ENCODE data around the gene CLSTN3.
"Not testable (repeated sequence)": the region's sequence is repeated elsewhere in the genome, so short reads cannot be mapped to it uniquely, and the experiment has no call there.

The CLSTN3 gene

DNA sequence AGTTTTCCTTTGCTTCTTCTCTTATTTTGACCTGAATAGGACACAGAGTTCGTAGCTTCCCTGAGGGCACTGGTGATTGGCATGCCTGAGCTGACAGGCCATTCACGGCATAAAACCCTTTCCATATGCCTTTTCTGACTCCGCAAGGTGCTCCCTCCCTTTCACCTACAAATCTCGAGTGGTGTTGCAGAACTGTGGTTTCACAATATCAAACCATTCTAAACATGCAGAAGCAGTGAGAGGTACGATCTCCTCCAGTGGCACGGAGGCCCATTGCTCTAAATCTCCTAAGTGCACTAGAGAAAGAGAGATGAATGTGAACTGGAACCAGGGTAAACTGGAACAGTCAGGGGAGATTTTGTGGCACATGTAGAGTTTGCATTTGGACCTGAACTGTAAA lies 23.9 kb downstream of the CLSTN3 start:
- no peak for DNase-seq

DNA sequence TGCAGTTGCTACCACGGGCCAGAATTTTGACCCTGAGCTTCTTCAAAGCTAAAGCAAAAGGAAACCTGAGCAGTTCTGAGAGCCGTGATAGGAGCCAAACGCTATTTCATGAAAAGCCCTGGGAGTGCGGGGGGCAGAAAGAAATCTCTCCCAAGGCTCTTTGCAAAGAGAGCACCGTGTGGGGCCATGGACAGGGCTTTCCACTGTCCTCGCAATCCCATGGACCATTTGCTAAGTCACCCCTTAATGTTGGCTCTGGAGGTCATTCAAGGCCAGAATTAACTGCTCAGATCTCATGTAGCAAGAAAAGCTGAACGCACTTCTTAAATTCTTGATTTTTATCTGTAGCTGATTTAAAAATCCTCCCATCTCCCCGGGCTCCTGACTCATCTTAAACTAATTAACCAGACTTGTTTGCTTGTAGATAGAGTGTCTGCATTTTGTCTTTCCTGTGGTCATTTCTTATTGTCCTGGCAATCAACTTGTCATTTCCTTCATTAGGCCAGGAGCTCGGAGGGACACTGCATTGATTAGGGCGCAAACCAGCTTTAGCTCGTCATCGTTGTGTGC lies 24.8 kb downstream of the CLSTN3 start:
- no peak for DNase-seq

DNA sequence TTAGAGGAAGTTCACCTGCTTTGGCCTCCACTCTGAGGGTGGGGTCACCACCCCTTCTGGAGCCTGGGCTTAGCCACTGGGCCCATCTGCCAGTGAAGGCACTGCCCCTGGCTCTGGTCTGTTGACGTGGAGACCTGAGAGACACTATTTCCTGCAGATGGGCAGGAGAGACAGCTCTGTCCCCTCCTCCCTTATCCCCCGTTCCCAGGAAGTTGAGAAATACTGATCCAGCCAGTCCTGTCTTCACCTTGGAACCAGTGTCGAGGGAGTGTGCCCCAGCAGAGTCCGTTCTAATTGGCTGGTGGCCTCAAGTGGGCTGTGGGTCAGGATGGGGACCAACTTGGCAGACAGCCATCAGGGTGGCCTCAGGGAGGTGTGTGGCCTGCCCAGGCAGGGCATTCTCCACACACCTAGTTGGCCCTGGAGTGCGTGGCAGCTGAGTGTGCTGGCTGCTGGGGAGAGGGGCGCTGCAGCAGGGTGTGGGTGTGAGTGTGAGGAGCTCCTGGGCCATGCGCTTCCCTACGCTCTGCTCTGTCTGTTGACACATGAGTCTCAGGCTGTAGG lies 25.4 kb downstream of the CLSTN3 start:
- DNase-seq = no peak

DNA sequence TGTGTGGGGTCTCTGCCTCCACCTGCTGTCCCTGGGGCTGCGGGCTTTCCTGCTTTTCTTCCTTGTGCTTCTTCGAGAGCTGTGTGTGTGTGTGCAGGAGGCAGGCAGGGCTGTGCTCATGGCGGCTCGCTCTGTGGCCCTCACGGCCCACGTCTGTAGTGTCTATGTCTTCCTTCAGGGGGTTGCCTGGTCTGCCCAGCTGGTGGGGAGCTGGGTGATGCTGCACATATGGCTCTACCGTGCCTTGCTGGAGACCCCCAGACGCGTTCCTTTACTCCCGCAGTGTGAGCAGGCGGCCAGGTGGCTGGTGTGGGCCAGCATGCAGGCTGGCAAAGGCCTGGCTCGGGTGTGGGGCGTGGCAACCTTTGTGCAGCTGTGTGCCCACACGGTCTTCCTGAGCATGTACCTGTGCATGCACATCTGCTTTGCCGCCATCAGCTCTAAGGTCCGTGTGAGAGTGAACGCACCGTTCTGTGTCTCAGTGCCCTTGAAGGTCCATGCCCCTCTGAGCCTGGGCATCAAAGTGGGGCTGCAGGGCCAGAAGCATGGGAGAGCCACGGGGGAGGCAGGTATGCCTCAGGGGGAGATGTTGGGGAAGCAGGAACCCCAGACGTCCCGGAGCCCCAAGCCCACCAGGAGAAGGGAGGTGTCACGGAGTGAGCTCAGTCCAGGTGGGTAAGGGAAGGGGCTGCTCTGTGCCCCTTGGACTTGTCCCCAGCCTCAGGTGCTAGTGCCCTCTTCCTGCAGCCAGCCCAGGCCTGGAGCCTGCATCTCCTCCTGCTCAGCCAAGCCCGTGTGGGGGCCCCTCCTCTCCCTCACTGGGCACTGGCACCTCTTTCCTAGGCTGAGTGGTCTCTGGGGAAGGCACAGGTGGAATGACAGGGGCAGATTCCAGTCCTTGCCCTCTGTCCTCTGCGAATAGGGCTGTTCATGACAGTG lies 26.4 kb downstream of the CLSTN3 start:
- no peak for DNase-seq

DNA sequence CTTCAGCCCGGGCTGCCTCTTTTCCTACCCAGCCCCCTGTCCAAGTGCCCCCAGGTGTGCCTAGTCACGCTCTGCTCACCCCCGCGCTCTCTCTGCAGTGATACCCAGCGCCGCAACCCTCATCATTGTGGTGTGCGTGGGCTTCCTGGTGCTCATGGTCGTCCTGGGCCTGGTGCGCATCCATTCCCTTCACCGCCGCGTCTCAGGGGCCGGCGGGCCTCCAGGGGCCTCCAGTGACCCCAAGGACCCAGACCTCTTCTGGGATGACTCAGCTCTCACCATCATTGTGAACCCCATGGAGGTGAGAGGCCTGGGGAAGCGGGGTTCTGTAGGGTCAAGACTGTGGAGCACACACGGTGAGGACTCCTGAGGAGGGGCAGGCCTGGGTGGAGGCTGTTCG lies 27.2 kb downstream of the CLSTN3 start:
- no peak for DNase-seq

DNA sequence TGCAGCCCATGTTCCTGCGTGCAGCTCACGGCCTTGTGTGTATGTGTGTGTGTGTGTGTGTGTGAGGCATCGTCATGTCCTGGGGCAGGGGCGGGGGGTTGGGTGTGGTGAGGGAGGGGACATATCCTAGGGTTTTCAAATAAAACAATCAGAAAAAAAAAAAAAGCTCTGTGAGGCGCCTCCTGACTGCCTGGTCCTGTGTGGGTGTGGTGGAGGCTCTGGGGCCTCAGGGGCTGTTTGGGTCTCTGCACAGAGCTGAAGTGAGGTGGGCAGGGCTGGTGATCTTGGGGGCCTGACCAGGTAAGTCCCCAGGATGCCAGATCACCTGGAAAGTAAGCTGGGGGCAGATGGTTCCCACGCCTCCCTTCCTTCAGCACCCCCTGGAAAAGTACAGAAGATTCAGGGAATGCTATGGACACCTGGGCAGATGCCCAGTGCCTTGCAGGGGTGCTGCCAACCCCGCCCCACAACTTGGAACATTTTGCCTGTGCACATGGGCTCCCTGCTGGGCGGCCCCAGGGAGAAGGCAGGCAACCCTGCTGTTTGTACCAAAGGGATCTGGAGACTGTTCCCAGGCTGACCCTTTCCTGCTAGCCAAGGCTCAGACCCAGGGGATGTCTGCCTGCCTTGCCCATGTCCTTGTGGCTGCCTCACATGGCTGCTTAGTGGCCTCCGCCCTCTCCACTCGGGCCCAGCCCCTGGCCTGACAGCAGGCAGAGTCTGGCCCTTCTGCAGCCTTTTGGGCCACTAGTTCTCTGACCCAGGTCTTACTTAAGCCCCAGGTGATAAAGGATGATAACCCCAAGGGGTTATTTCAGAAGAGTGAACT lies 28.8 kb downstream of the CLSTN3 start:
- DNase-seq = no peak

DNA sequence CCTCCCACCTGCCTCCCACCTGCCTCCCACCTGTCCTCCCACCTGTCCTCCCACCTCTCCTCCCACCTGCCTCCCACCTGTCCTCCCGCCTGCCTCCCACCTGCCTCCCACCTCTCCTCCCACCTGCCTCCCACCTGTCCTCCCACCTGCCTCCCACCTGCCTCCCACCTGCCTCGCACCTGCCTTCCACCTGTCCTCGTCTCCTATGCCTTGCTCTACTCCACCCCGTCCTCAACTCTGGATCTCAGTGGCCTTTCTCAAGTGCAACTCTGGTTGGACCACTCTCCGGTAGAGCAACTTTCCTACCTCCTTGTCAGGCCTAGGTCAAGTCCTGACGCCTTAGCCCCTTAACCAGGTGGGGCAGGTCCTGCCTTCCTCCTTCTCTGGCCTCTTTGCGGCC lies 30.0 kb downstream of the CLSTN3 start:
- DNase-seq = no peak

DNA sequence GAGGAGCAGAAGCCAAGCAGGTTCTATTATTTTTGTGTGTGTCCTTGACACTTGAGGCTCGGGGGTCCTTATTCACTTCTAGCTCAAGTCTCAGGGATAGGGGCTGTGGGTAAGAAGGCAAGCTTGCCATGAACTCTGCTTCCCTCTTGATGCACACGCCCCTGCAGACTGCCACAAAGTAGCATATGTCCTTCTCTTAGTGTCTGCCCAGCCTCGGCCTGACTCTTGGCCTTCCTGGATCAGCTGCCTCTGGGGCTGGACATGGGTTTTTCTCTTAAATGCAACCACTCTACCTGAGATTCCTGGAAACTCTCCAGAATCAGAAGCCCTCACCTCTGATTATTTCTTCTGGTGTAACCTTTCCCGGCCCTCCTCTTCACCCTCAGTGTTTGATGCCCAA lies 31.2 kb downstream of the CLSTN3 start:
- no peak for DNase-seq

DNA sequence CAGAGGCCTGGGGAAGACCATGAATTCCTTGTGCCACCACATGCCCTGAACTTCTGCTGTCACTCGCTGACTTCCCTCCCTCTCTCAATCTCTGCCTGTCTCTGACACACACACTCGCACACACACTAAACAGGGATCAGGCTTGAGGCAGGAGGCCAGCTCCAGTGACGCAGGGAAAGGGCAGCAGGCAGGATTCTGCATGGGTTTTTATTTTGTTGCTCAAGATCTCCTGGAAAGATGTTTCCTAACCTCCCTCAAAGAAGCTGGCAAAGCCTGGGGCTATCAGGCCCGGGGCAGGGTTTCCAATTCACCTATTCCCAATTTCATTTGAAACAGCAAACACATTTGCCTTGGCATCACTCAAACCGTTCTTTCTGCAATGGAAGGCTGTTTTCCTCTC lies 31.6 kb downstream of the CLSTN3 start:
- no peak for DNase-seq

DNA sequence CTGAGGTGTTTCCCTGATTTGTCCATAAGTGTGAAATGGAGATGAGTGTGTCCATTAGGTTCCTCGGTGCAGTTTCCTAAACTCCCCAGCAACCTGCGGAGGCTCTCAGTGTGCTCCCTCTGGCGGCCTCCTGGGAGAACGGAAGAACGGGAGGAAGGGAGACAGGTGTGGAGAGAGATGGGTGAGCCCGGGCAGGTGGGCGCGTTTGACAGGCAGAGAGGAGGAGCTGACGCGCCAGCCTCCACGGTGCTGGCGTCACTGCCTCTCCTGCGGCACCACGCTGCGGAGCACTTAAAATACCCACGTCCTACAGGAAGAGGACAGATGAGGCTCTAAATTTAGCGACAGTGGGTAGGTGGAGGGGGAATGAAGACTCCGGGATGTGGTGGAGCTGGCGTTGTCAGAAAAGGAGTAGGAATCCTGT lies 32.5 kb downstream of the CLSTN3 start:
- DNase-seq = no peak

DNA sequence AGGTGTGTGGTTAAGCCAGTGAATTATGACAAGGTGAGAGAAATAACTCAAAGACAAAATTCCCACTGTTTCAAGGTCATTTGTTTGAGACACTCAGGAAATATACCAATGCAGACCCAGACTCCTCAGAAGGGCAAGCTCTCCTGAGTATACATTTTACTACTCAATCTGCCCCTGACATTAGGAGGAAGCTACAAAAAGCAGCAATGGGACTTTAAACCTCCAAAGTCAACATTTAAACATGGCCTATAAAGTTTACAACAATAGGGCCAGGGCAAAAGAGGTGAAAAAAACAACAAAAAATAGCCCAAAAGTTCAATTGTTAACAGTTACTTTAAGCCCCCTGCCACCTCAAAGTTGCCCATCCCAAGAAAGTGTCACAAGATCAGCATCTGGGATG lies 39.8 kb downstream of the CLSTN3 start:
- no peak for DNase-seq

DNA sequence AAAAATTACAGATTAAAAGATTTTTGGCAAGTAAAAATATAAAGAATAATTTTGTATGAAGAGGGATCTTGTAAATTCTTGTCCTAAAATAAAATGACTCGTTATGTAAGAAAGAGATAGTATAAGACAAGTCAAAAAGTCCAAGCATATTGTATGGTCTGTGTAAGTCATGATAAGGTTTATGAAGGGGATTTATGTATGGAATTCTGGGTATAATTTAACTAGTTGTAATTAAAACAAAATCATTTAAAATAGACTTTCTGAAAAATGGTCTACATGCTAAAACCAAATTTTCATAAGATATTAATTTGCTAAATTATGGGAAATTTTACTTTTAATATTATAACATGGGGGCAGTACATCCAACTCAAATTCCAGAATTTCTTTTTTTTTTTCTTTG lies 41.7 kb downstream of the CLSTN3 start:
- DNase-seq = no peak

DNA sequence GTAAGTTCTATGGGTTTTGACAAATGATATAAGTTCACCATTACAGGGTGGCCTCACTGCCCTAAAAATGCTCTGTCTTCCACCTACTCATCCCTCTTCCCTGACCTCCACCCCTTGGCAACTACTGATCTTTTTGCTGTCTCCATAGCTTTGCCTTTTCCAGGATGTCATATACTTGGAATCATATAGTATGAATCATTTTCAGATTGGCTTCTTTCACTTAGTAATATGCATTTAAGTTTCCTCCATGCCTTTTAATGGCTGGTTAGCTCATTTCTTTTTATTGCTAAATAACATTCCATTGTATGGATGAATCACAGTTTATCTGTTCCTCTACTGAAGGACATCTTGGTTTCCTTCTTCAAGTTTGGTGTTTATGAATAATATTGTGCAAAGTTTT lies 45.3 kb downstream of the CLSTN3 start:
- no peak for DNase-seq

DNA sequence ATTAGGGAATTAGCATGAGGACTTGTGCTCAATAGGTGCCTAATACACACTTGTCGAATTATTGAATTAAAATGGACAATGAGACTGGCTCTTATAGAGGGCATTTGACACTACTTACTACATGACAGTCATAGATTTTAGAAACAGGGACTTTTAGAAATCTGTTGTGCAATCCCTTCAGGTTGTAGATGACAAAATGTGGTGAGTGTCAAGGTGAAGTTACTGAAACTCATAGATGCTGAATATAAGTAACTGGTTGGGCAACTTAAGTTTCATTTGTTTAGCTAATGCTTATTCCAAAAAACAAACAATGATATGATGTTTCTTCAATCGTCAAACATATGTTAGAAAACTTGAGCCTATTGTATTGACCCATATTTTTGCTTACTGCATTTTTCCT lies 46.4 kb downstream of the CLSTN3 start:
- no peak for DNase-seq

DNA sequence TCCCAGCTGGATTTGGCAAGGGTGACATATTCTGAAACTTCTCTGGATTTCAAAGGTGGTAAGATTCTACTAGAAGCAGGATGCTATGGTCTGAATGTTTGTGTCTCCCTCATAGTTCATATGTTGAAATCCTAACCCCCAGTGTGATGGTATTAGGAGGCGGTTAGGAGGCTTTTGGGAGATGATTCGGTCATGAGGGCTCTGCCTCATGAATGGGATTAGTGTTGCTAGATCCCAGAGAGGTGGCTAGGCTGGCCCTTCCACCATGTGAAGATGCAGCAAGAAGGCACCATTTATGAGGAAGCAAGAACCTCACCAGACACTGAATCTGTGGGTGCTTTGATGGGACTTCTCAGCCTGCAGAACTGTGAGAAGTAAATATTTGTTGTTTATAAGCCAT lies 48.3 kb downstream of the CLSTN3 start:
- DNase-seq = no peak

DNA sequence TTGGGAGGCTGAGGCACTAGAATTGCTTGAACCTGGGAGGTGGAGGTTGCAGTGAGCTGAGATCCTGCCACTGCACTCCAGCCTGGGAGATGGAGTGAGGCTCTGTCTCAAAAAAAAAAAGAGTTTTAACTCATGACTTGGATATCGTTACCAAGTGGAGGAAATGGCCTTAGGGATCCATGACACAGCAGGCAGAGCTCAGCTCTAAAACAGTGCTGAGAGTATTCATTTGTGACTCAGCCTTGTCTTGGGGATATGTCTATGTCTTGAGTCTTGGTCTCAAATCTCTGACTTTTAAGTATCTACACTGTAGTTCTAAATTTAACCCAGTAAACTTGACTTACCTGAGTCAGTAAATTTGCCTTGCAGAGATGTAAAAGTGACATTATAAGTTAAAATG lies 50.5 kb downstream of the CLSTN3 start:
- DNase-seq = no peak

DNA sequence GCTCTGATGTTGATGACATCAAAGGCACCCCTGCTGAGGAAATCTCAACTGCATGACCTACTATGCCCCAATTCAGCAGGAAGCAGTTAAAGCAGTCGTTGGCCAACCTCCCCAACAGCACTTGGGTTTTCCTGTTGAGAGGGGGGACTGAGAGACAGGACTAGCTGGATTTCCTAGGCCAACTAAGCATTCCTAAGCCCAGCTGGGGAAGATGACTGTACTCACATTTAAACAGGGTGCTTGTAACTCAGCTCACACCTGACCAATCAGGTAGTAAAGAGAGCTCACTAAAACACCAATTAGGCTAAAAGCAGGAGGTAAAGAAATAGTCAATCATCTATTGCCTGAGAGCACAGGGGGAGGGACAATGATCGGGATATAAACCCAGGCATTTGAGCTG lies 55.9 kb downstream of the CLSTN3 start:
- DNase-seq = not testable (repeated sequence)

DNA sequence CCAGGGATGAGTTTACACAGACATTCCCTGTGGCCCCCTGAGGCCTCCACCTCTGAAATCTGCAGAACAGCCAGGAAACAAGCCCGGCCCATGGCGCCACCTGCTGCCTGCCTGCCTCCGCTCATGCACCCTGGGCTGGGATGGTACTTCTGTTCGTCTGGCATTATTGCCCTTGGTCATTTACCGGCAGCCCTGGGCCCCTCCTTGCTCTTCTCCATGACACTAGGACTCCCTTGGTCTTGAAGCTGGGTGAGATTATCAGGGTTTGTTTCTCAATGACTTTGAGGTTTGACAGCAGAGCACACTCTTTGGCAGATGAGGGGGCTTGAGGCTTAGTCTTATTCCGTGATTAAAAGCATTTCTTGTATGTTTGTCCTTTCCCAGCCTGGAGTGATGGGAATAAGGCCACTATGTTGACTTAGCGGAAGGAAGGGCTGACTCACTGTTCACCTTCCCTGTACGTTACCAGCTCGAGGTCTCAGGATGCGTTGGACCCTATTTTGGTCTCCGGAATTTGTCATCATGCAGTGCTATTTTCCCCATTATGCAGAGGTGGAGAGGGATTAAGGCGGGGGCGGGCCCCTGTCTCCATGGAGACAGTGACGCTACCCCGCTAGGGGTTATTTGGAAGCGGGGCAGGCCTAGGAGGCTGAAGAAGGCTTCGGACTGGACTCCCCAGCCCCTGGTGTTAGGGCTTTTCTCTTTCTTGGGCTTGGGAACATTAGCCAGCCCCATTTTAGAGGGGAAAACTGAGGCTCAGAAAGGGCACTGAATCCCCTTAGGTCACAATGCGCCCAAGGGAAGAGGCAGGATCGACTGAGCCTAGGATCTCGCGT lies 58.6 kb downstream of the CLSTN3 start:
- DNase-seq = peak; percentile 47 to 59

DNA sequence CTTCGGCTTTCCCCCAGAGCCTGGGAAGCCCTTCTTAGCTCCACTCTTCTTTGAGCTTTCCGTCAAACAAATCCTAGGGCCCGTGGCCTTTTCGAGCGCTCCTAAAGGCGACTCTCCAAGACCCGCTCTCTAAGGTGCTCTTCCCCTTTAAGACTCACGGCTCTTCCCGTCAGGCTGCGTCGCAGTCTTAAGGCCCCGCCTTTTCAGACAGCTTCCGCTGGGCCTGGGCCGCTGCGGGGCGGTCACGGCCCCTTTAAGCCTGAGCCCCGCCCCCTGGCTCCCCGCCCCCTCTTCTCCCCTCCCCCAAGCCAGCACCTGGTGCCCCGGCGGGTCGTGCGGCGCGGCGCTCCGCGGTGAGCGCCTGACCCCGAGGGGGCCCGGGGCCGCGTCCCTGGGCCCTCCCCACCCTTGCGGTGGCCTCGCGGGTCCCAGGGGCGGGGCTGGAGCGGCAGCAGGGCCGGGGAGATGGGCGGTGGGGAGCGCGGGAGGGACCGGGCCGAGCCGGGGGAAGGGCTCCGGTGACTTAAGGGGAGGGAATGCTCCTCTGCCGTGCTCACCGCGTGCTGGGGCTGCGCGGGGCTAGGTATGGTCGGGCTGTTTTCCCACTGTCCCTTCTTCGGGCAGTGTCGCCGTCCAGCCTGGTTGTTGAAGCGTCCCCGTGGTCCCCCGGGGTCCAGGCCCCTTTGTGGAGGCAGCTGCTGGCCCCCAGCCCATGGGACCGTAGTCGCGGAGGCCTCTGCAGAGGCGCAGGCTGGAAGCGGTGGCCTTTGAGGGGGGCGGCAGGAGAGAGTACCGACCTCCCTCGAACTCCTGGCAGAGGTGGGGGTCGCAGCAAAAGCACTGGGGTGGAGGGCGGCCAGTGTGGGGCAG lies 59.5 kb downstream of the CLSTN3 start, which contains the start of gene PEX5:
PEX5 (plus strand) TSS at position 289 of the 870 bp plus-strand sequence. CDS start 692 bp downstream, outside the sequence.
- DNase-seq = peak; percentile 84 to 86

DNA sequence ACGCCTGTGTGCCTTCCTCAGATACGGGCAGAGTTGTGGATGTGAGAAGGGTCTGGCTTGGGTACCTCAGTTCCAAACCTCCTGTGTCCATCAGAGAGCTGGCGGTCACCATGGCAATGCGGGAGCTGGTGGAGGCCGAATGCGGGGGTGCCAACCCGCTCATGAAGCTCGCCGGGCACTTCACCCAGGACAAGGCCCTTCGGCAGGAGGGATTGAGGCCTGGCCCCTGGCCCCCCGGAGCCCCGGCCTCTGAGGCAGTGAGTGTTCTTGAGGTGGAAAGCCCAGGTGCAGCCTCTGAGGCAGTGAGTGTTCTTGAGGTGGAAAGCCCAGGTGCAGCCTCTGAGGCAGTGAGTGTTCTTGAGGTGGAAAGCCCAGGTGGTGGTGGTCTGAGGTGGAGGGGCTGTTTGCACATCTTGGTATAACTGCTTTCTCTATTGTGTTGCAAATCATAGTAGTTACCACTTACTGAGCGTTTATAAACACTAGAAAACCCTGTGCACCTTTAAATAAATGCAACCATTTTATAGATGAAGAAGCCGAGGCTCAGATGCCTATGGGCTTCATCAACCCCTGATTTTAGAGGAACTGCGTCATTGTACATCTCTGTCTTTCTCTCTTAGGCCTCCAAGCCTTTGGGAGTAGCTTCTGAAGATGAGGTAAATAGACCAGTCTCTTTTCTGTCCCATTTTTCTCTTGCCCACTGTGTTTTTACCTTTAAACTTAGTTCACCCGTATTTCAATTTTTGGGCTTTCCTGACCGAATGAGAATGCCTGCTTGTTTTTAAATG lies 60.3 kb downstream of the CLSTN3 start:
- DNase-seq = no peak
